ENCODE data around the gene SIRT6. TPM values are rescaled to one million over a fixed set of nuclear protein-coding genes. Genes with fewer than 3 reads are reported as not detected.
"Not testable (repeated sequence)": the region's sequence is repeated elsewhere in the genome, so short reads cannot be mapped to it uniquely, and the experiment has no call there.

The SIRT6 gene
- total and polyA plus RNA-seq, 12 donors, result 7.9 to 26.9 (median 12.0) TPM

DNA sequence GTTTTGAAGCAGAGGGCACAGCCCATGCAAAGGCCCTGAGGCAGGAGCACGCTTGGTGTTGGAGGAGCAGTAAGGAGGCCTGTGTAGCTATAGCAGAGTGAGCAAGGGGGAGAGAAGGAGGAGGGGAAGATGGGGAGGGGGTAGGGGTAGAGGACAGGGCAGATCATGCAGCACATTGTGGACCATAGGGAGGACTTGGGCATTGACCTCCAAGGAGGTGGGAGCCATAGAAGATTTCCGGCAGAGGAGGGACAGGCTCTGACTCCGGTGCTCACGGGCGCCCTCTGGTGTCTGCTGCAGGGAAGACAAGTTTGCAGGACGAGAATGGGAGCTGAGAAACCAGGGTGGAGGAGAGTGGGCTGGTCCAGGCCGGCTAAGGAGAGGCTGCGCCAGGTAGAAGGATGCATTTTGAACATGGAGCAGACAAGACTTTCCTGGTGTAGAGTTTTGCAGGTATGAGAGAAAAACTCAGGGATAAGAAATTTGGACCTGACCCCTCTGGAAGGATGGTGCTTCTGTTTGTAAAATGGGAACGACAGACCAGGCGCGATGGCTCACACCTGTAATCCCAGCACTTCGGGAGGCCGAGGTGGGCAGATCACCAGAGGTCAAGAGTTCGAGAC lies 42.6 kb downstream of the SIRT6 start:
- no peaks in the 10 kb centered on the region for H3K27me3 ChIP-seq
- intact Hi-C loops (cut with DNase I), result loop anchor here in 2 of 10 donors (2.0 to 5.0 kb wide), 2 partner anchors 152 to 153 kb away; partner anchors contain the start of gene EEF2 (in 1 of the 2)
- peaks cover 0 to 8% (median 0%) of the 10 kb centered on the region in 9 donors for H3K4me1 ChIP-seq
- H3K9me3 ChIP-seq, result no peaks in the 10 kb centered on the region
- WGBS, 2 donors, result 35 to 38% methylated on average over 14 of the region's 14 CpGs
- no peak overlapping the region for H3K27ac ChIP-seq
- H3K36me3 ChIP-seq, result no peaks in the 10 kb centered on the region
- ATAC-seq, result peak in 7 of 8 donors; percentile 70 to 84 (median 77)
- DNase-seq, result peak; percentile 75 to 87
- TF ChIP-seq, protein P1, sequence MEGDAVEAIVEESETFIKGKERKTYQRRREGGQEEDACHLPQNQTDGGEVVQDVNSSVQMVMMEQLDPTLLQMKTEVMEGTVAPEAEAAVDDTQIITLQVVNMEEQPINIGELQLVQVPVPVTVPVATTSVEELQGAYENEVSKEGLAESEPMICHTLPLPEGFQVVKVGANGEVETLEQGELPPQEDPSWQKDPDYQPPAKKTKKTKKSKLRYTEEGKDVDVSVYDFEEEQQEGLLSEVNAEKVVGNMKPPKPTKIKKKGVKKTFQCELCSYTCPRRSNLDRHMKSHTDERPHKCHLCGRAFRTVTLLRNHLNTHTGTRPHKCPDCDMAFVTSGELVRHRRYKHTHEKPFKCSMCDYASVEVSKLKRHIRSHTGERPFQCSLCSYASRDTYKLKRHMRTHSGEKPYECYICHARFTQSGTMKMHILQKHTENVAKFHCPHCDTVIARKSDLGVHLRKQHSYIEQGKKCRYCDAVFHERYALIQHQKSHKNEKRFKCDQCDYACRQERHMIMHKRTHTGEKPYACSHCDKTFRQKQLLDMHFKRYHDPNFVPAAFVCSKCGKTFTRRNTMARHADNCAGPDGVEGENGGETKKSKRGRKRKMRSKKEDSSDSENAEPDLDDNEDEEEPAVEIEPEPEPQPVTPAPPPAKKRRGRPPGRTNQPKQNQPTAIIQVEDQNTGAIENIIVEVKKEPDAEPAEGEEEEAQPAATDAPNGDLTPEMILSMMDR (IDR thresholded peaks at IDR 0.05), result peak; percentile 58 to 85 (median 69)
- no peak overlapping the region for H3K4me3 ChIP-seq

DNA sequence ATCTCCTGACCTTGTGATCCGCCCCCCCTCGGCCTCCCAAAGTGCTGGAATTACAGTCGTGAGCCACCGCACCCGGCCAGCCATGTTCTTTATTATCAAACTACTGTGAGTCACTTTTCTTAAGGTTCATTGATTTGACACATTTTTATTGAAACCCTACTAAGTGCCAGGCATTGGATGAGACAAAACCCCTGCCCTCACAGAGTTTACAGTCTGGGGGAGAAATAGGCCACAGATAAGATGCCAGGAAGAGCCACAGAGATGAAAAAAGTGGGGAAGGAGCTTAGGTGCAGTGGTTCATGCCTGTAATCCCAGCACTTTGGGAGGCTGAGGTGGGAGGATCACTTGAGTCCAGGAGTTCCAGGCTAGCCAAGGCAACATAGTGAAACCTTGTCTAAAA lies 43.9 kb downstream of the SIRT6 start:
- H3K27ac ChIP-seq, result no peak overlapping the region
- 83 to 89% methylated on average over 5 of the region's 5 CpGs for WGBS, 2 donors
- TF ChIP-seq, protein P1 (IDR thresholded peaks at IDR 0.05), result no peak
- no peaks in the 10 kb centered on the region for H3K36me3 ChIP-seq
- H3K27me3 ChIP-seq, result no peaks in the 10 kb centered on the region
- peaks cover 0 to 8% (median 0%) of the 10 kb centered on the region in 9 donors for H3K4me1 ChIP-seq
- no peak overlapping the region for H3K4me3 ChIP-seq
- ATAC-seq (no peak), DNase-seq (no peak)
- no peaks in the 10 kb centered on the region for H3K9me3 ChIP-seq
- intact Hi-C loops (cut with DNase I), result loop anchor here in 2 of 10 donors (2.0 to 5.0 kb wide), 2 partner anchors 151 to 152 kb away; partner anchors contain the start of gene EEF2 (in 1 of the 2)

DNA sequence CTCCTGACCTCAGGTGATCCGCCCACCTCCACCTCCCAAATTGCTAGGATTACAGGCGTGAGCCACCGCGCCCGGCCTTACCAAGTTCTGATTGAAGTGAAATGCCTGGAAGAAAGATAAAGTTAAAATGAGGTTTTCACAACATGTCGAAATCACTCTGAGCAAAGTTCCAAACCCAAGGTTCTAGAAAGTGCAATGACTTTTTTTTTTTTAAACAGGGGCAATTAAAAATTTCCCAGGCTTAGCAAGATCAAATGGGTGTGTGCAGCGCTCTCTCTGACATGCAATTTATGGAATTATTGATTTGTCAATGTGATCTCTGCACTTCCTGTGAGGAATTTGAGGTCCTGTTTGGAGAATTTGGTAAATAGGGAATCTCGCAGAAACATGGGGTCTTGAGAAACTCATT lies 45.7 kb downstream of the SIRT6 start:
- H3K27ac ChIP-seq, result no peak overlapping the region
- no peaks in the 10 kb centered on the region for H3K36me3 ChIP-seq
- ATAC-seq (no peak), DNase-seq (no peak)
- intact Hi-C loops (cut with DNase I), result loop anchor here in 1 of 10 donors (5.0 kb wide), 1 partner anchor 149 kb away; the partner anchor contains the start of gene EEF2
- peaks cover 0 to 8% (median 0%) of the 10 kb centered on the region in 9 donors for H3K4me1 ChIP-seq
- no peaks in the 10 kb centered on the region for H3K27me3 ChIP-seq
- WGBS, 2 donors, result 86 to 92% methylated on average over 8 of the region's 8 CpGs
- H3K9me3 ChIP-seq, result no peaks in the 10 kb centered on the region
- no peak overlapping the region for H3K4me3 ChIP-seq
- TF ChIP-seq, protein P1 (IDR thresholded peaks at IDR 0.05), result no peak

DNA sequence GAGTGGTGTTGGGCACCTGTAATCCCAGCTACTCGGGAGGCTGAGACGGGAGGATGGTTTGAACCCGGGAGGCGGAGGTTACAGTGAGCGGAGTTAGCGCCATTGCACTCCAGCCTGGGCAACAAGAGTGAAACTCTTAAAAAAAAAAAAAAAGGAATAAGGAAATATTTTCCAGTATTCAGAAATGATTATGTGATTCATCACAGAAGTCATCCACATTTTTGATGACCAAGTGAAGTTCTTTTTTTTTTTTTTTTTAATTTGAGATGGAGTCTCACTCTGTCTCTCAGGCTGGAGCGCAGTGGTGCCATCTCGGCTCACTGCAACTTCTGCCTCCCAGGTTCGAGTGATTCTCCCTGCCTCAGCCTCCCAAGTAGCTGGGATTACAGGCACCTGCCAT lies 47.0 kb downstream of the SIRT6 start:
- H3K9me3 ChIP-seq, DNase-seq, H3K36me3 ChIP-seq, H3K27me3 ChIP-seq, H3K4me3 ChIP-seq, H3K4me1 ChIP-seq, H3K27ac ChIP-seq, ATAC-seq: not testable (repeated sequence)
- intact Hi-C loops (cut with DNase I), result loop anchor here in 1 of 10 donors (5.0 kb wide), 1 partner anchor 148 kb away; the partner anchor contains the start of gene EEF2
- 91% methylated on average over 9 of the region's 9 CpGs for WGBS, 2 donors

DNA sequence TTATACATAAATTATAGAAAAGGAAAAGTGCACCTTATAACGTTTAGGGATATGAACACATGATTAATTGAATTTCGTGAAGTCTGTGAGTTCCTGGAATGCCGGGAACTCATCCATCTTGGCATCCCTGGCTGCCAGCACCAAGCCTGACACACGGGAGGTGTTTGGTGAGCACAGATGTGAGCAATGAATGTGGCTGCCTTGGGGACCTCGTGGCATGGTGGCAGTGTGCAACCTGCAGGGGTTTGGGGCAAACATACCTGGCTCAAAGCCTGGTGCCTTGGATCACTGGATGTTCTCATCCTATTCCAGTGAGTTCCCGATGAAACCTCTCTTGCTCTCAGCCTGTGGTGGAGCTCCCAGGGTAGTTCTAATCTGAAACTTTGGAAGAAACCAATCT lies 48.0 kb downstream of the SIRT6 start:
- Histone ChIP-seq H3K4me3 (no peak overlapping the region), H3K36me3 (no peaks in the 10 kb centered on the region), H3K27me3 (peaks cover 0 to 9% (median 0%) of the 10 kb centered on the region in 7 donors), H3K9me3 (no peaks in the 10 kb centered on the region), H3K27ac (no peak overlapping the region), H3K4me1 (no peaks in the 10 kb centered on the region)
- intact Hi-C loops (cut with DNase I), result no loop called here
- DNase-seq (no peak), ATAC-seq (no peak)
- WGBS, 2 donors, result 38 to 43% methylated on average over 6 of the region's 6 CpGs
- TF ChIP-seq, protein P1 (IDR thresholded peaks at IDR 0.05), result no peak
